HG02884 (cell line): Measurements from ENCODE around the gene TECRL.

ENCODE experiments used
- ATAC-seq: cut with Tn5 transposase; IDR thresholded peaks from one replicate; pipeline ENCODE4 v1.9.1; 2021; ENCODE audit warnings: mild to moderate bottlenecking, moderate library complexity; ENCODE audit not compliant: unreplicated experiment

TECRL gene, protein sequence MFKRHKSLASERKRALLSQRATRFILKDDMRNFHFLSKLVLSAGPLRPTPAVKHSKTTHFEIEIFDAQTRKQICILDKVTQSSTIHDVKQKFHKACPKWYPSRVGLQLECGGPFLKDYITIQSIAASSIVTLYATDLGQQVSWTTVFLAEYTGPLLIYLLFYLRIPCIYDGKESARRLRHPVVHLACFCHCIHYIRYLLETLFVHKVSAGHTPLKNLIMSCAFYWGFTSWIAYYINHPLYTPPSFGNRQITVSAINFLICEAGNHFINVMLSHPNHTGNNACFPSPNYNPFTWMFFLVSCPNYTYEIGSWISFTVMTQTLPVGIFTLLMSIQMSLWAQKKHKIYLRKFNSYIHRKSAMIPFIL

DNA sequence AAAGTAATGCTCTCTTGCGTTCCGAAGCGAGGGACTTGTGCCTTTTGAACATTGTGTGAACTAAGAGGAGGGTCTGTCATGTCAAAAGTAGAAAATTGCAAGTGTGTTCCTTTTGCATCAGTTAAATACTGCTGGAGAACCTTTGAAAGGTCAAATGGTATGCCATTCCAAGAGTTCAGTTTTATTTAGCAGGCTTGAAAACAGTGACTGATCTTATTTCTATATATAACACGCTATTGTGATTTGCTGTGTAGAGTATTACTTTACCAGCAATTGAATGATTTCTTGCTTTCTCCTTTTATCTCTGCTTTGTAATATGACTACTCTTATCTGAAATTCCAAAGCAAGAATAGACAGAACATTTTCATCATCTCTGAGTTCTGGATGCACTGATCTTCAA lies at the start of gene TECRL:
TECRL (minus strand) TSS at position 151 of the 400 bp plus-strand sequence; CDS start at position 52, 99 bp downstream.
- no peak for ATAC-seq

DNA sequence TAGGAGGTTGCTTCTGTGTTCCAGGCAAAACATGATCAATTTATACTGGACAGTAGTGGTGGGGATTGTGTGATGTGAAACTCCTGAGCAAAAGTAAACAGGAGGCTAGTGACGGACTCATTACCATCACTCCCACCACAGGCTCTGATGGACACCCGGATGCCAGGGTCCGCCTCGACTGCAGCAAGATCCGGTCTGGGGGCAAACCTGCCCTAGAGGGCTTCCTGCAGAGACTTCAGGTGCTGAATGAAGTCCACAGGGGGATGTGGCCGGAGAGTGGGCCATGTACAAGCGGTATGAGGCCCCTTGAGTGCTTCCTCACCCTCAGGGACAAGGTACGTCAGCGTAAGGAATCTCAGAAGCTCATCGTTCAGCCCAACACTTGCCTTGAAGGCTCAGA lies 23.4 kb upstream of the TECRL start:
- ATAC-seq = no peak

DNA sequence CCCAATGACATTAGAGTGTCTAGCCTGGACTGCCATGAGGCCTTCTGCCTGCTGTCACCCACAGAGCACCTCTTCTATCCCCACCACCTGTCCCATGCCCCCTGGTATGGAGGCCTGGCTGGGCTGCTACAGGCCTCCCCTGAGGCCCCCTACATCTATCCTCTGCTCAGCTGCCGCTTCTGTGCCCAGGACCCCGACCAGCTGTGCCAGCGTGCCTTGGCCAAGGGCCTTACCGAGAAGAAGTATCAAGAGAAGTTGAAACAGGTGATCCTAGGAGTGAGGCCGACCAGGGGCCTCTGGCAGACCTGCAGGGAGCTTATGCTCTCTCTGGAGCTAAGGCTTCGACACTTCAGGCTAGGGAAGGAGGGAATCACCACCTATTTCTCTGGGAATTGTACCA lies 21.7 kb upstream of the TECRL start:
- ATAC-seq = no peak

DNA sequence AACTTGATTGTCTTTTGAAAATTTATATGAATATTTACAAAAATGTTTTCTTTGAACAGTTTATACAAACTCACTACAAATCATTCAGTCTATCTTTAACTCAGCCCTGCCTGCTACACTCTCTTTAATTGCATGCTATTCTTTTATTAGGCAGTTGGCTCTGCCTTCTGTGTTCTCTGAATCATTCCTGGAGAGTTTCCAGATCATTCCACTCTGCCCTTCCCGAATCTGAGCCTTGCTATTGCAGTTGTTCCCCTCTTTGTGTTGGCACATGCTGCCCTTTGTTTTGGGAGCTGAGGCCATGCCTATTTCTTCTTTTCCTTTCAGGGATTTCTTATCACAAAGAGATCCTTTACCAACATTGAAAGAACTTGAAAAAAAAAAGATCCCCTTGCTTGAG lies 8.7 kb upstream of the TECRL start:
- no peak for ATAC-seq

DNA sequence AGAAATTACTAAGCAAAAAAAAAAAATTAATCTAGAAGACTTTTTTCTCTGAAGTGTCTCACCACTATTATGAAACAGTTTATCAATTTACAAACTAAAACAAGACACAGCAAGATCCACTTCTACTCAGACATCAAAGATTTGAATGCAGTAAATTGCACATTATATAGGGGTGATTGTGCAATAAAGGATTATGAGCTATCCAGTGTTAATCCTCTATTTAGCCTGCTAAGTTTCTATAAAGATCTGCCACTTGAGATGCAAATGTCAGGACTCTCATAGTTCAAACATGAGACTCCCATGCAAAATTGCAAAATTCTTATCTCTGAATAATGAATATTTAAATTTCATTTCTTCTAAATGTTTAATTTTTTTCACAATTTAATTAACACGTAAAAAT lies 2.2 kb downstream of the TECRL start:
- no peak for ATAC-seq

DNA sequence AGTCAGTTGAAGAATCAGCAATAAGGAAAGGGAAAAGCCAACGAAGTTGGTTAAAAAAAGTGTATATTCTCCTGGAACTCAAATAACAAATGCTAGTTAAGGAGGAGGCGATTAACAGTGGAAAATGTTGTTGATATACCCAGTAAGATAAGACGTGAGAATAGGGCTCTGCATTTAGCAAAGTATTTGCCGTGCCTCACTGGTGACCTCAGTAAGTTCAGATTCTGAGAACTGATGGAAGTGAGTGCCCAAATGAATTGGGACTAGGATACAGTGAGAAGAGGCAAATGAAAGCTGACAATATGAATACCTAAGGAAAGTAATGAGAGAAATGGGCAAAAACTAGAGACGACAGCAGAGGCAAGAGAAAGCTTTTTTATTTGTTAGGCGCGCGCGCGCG lies 3.5 kb downstream of the TECRL start:
- ATAC-seq = no peak

DNA sequence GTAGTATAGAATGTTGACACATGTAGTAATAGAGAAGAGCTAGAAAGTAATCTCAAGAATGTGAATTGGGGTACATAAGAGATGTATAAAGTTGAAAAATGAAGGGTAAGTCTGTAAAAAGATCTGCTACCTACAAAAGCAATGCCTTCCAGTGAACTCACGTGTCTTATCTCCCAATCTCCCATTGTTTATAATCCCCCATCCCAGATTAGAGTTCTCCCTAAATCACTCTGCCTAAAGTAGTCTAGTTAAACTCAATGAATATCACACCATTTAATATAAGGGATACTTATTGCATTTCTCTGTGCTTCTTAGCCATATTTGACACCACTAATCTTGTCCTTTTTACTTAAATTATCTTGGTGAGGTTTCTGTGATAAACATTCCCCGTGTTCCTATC lies 6.6 kb downstream of the TECRL start:
- no peak for ATAC-seq

DNA sequence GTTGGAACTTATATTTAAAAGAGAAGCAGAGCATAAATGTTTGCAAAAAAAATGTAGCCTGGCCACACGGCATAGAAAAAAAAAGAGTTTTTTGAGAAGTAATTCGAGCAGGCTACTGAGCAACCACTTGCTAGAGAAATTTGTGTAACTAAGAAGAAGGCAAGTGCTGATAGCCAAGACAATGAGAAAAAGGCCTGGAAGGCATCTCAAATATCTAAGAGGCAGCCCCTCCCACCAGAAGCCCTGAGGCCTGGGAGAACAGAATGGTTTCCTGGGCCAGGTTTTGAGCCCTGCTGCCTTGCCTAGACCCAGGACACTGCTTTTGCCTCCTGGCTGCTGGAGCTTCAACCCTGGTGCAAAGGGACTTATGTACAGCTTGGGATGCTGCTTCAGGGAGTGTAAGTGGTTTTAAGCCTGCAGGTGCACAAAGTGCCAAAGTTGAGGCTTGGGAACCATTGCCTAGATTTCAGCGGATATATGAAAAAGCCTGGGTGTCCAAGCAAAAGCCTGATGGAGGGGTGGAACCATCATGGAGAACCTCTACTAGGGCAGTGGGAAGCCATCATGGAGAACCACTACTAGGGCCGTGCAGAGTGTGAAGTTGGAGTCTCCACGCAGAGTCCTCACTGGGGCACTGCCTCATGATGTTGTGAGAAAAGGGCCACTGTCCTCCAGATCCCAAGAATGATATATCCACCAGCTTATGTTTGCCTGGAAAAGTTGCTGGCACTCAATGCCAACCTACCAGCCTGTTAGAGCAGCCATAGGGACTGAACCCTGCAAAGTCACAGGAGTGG lies 9.7 kb downstream of the TECRL start:
- no peak for ATAC-seq

DNA sequence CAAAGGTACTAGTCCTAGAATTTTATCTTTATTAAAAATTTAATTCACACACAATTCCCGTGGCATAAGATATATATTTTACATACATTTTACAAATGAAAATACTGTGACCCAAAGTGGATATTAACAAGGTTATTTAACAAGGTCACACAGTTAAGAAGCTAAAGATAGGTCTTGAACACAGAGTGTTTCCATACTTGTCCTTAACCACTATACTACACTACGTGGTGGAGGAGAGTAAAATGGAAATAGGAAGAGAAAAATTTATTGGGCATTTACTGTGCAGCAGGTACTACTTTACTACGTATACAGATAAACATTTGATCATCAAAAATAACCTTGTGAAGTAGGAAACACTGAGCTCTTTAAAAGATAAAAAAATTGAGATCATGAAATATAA lies 14.8 kb downstream of the TECRL start:
- ATAC-seq = no peak

DNA sequence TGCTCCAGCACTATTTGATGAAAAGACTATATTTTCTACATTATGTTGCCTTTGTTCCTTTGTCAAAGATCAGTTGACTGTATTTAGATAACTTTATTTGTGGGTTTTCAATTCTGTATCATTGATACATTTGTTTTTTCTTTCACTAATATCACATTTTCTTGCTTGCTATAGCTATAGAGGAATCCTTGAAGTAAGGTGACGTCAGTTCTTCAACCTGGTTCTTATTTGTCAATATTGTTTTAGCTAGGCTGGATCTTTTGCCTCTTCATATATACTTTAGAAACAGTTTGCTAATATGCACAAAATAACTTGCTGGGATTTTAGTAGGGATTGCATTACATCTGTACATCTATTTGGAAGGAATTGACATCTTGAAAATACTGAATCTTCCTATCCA lies 21.0 kb downstream of the TECRL start:
- ATAC-seq = no peak

DNA sequence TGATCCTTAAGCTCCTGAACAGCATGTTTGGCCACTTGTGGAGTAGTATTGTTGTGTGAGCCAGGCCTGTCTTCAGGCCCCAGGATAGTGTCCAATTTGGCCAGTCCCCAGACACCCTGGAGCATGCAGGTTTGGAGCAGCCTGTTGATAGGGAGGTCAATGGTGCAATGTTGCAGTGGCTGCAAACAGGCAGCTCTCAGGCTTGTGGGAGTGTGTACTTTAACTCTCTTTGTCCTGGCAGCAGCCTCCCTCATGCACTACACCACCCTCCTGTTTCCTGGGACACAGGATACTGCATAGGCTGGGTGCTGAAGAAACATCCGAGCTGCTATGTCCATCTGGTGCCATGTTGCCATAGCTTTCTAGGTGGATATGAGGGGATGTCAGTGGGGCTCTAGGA lies 24.0 kb downstream of the TECRL start:
- ATAC-seq = no peak

DNA sequence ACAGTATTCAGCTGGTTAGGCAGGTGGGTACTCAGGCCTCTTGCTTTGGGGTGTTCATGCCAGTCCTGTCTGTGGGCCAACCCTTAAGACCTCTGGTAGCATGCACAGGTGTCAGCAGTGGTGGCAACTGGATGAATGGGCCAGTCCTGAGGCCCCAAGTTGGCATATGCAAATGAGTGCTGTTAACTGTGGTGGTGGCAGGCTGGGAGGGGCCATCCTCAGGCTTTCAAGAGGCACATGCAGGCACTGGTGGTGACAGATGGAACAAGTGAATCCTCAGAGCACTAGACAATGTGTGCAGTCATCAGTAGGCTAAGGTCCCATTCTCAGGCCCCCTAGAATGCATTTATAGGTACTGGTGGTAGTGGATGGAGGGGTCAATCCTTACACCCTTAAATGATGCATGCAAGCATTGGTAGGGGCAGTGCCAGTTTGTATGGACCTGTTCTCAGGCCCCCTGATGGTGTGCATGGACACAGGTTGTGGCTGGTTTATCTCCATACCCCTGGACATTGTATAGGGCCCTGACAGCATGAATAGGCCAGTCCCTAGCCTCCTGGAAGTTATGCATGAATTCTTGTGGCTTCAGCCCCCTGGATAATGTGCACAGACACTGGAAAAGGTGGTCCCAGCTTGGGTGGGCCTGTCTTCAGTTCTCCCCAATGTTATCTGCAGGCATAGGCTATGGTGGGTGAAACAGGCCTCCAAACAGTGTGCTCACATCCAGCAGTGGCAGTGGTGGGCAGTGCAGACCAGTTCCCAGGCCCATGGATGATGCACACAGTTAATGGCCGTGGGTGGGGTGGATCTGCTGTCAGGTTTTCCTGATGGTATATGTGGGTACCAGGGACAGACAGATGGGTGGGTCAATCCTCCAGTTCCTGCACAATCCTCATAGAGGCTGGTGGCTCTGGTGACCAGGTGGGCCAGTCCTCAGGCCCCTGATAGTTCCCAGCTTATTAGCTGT lies 24.7 kb downstream of the TECRL start:
- ATAC-seq = no peak

DNA sequence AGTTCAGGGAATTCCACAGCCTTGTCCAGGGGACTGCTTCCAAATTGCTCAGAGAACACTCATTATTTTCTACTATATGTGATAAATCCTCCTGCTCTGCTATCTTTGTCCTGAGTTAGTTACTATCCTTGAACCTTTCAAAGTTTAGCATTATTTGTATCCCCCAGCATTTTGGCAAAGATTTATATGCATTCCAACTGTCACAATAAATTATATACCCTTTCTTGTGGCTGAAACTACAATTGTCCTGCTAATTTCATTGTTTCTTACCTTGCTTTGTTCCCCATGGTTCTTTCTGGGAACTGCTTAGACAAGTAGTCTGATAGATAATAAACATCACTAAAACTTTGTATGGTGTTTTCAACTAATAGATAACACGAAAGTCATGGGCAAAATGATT lies 40.5 kb downstream of the TECRL start:
- no peak for ATAC-seq

DNA sequence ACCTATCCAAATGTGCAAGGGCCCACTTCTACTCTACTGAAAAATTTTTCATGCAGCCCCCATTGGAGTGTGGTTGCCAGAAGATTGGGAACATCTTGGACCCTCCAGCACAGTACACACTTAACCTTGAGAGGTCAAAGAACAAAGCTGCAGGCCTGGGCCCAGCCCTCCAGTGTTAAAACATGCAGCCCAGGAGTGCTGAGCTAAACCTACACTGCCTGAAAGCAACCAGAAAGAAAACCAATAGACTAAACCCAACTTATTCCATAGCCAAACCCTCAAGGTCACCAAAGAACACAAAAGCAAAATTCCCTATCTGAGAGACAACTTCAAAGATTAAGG lies 47.9 kb downstream of the TECRL start:
- ATAC-seq = no peak

DNA sequence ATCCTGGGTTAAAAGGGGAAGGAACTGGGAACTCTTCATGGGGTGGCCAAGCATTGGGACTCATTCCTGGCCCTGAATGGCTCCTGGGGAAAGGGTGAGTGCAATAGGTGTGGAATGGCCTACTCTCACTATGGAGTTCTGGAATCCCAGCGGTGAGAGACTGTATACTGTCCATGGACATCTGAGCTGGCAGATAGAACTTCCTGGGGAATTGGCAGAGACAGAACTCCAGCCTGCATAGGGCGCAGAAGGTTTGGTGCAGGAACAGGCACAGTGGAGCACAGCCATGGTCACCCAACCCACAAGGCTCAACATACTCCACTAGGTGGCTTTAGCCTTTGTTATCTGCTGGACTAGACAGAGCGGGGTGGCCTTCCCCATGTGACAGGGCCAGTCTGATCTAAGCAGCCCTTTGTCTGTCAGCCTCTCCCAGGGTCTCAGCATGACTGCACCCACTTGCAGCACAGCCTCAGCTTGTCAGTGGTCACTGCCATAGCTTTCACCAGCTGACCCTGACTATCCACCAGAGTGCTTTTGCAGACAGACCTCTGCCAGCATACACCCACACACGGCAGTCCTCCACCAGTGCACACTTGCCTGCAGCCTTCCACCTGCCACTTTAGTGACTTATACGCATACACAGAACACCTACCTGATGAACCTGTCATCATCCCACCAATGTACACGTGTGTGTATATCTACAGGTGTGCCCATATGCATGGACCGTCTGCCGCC lies 48.4 kb downstream of the TECRL start:
- no peak for ATAC-seq

DNA sequence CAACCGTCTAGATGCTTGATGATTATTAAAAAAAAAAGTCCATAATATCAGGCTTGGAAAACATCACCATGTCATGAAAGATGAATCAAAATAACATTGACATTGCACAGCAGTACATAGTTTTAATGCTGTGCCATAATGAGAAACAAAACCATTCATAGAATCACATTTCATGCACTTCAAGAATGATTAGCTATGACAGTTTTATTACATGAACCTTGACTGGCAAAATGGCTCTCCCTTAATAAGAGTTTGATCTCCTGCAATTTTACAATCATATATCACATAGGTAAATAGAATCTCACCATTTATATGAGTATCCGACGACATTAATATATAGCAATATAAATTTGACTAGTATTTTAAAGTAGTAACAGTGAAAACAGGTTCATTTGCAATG lies 49.8 kb downstream of the TECRL start:
- ATAC-seq = no peak

DNA sequence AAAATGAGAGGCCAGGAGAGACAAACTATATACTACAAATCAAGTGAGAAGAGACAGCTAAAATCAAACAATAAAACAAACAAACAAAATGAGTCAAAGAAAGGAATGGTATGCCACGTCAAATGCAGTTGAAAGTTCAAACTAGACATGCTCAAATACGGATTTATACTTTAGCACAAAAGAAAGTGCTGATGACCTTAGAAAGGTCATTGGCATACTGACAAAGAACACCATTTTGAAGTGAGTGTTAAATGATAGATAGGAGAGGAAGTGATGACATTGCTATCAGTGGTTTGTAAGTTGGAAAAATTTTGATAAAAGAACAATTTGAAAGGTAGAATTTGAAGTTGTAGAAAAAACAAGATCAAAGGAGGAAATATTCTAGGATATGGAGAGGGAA lies 55.3 kb downstream of the TECRL start:
- no peak for ATAC-seq

DNA sequence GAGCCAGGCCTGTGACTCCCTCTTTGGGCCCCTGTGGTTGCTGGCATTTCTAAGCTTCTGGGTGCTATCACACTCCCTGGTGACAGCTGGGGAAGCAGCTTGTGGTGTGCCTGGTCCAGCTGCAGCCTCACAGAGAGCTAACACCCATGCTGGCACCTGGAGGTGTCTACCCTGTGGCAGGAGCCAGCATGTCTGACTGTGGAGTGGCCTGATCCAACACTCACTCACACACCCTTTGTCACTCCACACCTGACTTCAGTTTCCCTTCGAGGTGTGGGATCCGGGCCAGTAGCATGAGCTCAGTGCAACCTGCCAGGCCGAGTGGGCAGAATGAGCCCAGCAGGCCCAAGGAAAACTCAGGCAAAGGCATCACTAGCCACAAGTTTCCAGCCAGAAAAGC lies 67.5 kb downstream of the TECRL start:
- ATAC-seq = no peak

DNA sequence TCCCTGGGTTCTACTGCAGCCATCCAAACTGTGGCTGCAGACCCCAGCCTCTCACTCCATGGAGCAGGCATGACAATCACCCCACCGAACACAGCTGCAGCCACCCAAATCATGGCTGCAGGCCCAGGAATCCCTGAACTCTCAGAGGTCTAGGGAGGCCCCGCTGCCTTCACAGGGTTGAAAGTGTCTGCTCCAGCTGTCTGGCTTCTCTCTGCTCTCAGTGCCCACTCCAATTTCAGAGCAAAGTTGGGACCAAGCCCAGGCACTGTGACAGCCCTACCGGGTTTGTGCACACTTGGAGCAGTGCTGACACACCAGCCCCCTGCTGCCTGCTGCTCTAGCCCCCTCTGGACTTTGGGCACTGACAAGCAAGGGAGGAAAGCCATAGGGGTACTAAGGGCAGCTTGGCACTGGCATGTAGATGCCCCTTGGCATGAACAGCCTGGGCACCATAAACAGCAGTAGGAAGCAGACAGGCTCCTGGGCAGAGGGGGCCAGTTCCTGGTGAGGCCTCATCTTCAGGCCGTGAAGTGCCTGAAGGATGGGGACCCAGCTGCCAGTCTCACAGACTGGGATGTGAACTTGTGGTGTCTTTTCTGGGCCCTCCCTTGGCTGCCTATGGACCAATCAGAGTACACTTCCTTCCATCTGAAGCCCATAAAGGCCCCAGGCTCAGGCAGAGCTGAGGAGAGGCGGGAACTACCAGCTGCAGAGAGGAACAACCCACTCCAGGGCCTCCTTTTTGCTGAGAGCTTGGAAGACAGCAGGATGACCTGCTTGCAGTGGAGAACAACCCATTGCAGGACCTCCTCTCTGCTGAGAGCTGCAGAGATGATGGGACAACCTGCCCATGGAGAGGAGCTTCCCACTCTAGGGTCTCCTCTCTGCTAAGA lies 68.8 kb downstream of the TECRL start:
- ATAC-seq = no peak

DNA sequence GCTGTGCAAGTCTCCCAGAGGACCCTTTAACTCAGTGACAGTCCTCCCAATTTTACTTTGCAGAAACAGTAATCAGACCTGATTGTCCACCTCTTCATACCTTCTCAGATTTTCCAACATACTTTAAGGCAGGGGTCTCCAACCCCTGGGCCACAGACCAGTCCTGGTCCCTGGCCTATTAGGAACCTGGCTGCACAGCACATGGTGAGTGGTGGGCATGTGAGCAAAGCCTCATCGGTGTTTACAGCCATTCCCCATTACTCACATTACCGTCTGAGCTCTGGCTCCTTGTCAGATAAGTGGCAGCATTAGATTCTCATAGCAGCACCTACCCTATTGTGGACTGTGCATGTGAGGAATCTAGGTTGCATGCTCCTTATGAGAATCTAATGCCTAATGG lies 74.3 kb downstream of the TECRL start:
- no peak for ATAC-seq
